GM23248 (cell line): ENCODE data around the gene CACNA1I. TPM values are rescaled to one million over a fixed set of nuclear protein-coding genes. Genes with fewer than 3 reads are reported as not detected.

ENCODE experiments used
- DNase-seq: peaks from one replicate; pipeline ENCODE4 v3.0.0-alpha.2; 2015
- H2AFZ ChIP-seq: fragments of 200-600 bp; sonication (generic); 2 replicates; pipeline ENCODE4 v1.6.1; 2016; ENCODE audit warnings: antibody characterized with exemption
- H3F3A ChIP-seq: fragments of 200-600 bp; sonication (generic); 2 replicates; pipeline ENCODE4 v1.6.1; 2016; ENCODE audit warnings: mild to moderate bottlenecking, antibody characterized with exemption, mixed run types; ENCODE audit not compliant: insufficient read depth
- H3K27ac ChIP-seq: fragments of 200-600 bp; sonication (generic); 2 replicates; pipeline ENCODE4 v1.5.1; 2016; ENCODE audit warnings: mild to moderate bottlenecking
- H3K27me3 ChIP-seq: fragments of 200-600 bp; sonication (generic); replicated peaks from 2 replicates; pipeline ENCODE4 v1.6.1; 2016; ENCODE audit warnings: mild to moderate bottlenecking; ENCODE audit not compliant: insufficient read depth
- H3K36me3 ChIP-seq: fragments of 200-600 bp; sonication (generic); 2 replicates; pipeline ENCODE4 v1.6.1; 2016; ENCODE audit warnings: low read depth, mild to moderate bottlenecking
- H3K4me1 ChIP-seq: fragments of 200-600 bp; sonication (generic); 2 replicates; pipeline ENCODE4 v1.6.1; 2016; ENCODE audit warnings: mild to moderate bottlenecking; ENCODE audit not compliant: insufficient read depth
- H3K4me2 ChIP-seq: fragments of 200-600 bp; sonication (generic); one replicate; pipeline ENCODE4 v1.6.1; 2016; ENCODE audit warnings: mild to moderate bottlenecking; ENCODE audit not compliant: unreplicated experiment
- H3K4me3 ChIP-seq: fragments of 200-600 bp; sonication (generic); 2 replicates; pipeline ENCODE4 v1.5.1; 2016; ENCODE audit warnings: mild to moderate bottlenecking
- H3K79me2 ChIP-seq: fragments of 200-600 bp; sonication (generic); 2 replicates; pipeline ENCODE4 v1.6.1; 2016; ENCODE audit warnings: mild to moderate bottlenecking; ENCODE audit not compliant: insufficient read depth
- H3K9ac ChIP-seq: fragments of 200-600 bp; sonication (generic); 2 replicates; pipeline ENCODE4 v1.6.1; 2016; ENCODE audit warnings: mild to moderate bottlenecking
- H3K9me2 ChIP-seq: fragments of 200-600 bp; sonication (generic); 2 replicates; pipeline ENCODE4 v1.6.1; 2016; ENCODE audit warnings: mixed run types, mild to moderate bottlenecking, moderate library complexity; ENCODE audit not compliant: insufficient read depth
- H3K9me3 ChIP-seq: fragments of 200-600 bp; sonication (generic); one replicate; pipeline ENCODE4 v1.6.1; 2017; ENCODE audit warnings: low read depth
- H4K20me1 ChIP-seq: fragments of 200-600 bp; sonication (generic); 2 replicates; pipeline ENCODE4 v1.6.0; 2016; ENCODE audit not compliant: insufficient read depth
- EZH2 ChIP-seq: fragments of 200-600 bp; sonication (generic); IDR thresholded peaks from 2 replicates; pipeline ENCODE4 v1.6.1; 2018; ENCODE audit warnings: antibody characterized with exemption, mild to moderate bottlenecking; ENCODE audit not compliant: insufficient read depth, poor library complexity, severe bottlenecking
- EZH2phosphoT487 ChIP-seq: fragments of 200-600 bp; sonication (generic); IDR thresholded peaks from 2 replicates; pipeline ENCODE4 v1.6.1; 2018; ENCODE audit warnings: antibody characterized with exemption, moderate library complexity, mild to moderate bottlenecking, low read depth; ENCODE audit not compliant: insufficient read depth
- WGBS, 2 experiments: methylation state at CpG; one replicate each; pipeline ENCODE4 v1.1.6; 2015 to 2017; ENCODE audit warnings: low lambda C conversion rate in 2 of 2, low coverage in 1 of 2; ENCODE audit errors: missing lambda C conversion rate in 2 of 2; 5-methylcytosine and 5-hydroxymethylcytosine counted together
- in situ Hi-C: fragments of 300-500 bp; cut with MboI; formaldehyde crosslinking; loops from 2 replicates; pipeline ENCODE4 v1.15.0; 2020
- polyA plus RNA-seq: library from polyadenylated mRNA; unstranded; fragments of >200 nt; fragmentation: Nextera tagmentation; extraction: Ambion mirVana; gene quantifications from 2 replicates; pipeline ENCODE4 v1.2.1, GENCODE V29; 2016
- total RNA-seq: library from RNA; depleted of rRNA; stranded (reverse); fragments of >200 nt; shearing (Covaris generic); gene quantifications from 2 replicates; pipeline ENCODE4 v1.2.3, GENCODE V29; 2014

Gene CACNA1I
- total and polyA plus RNA-seq, 2 experiments from 2014 or later = not detected

GRCh38 chr22:39601180-39601535, 30.6 kb downstream of the CACNA1I start:
- TF ChIP-seq EZH2 = no peak
- Histone ChIP-seq H3F3A (no peaks in the 10 kb centered on the region), H3K9ac (no peak overlapping the region), H3K27me3 (peaks cover 30% of the 10 kb centered on the region), H3K27ac (no peak overlapping the region), H3K36me3 (no peaks in the 10 kb centered on the region), H3K9me3 (no peaks in the 10 kb centered on the region), H2AFZ (no peak overlapping the region), H3K79me2 (no peaks in the 10 kb centered on the region), H4K20me1 (no peaks in the 10 kb centered on the region), H3K9me2 (no peaks in the 10 kb centered on the region), H3K4me3 (no peak overlapping the region), H3K4me2 (no peak overlapping the region), H3K4me1 (no peaks in the 10 kb centered on the region)
- WGBS, 2 experiments = 38 to 44% methylated on average over 9 of the region's 9 CpGs
- no peak for DNase-seq
- in situ Hi-C loops = no loop called here

GRCh38 chr22:39603345-39603744, 32.8 kb downstream of the CACNA1I start:
- H3K4me1 ChIP-seq = no peaks in the 10 kb centered on the region
- peaks cover 26% of the 10 kb centered on the region for H3K27me3 ChIP-seq
- no peak for TF ChIP-seq EZH2
- no peak for TF ChIP-seq EZH2phosphoT487
- no peak overlapping the region for H3K9ac ChIP-seq
- H2AFZ ChIP-seq = no peak overlapping the region
- H3K9me3 ChIP-seq = no peaks in the 10 kb centered on the region
- in situ Hi-C loops = no loop called here
- no peak overlapping the region for H3K4me3 ChIP-seq
- WGBS, 2 experiments = 47 to 48% methylated on average over 3 of the region's 3 CpGs
- no peaks in the 10 kb centered on the region for H3K9me2 ChIP-seq
- no peaks in the 10 kb centered on the region for H3K36me3 ChIP-seq
- no peaks in the 10 kb centered on the region for H3F3A ChIP-seq
- H4K20me1 ChIP-seq = no peaks in the 10 kb centered on the region
- H3K4me2 ChIP-seq = no peak overlapping the region
- H3K27ac ChIP-seq = no peak overlapping the region
- DNase-seq = no peak
- no peaks in the 10 kb centered on the region for H3K79me2 ChIP-seq

GRCh38 chr22:39610246-39610645, 39.7 kb downstream of the CACNA1I start:
- no peaks in the 10 kb centered on the region for H3K9me2 ChIP-seq
- H3K9ac ChIP-seq = no peak overlapping the region
- H3K9me3 ChIP-seq = no peaks in the 10 kb centered on the region
- H3K4me3 ChIP-seq = no peak overlapping the region
- no peak overlapping the region for H3K4me2 ChIP-seq
- H3K79me2 ChIP-seq = no peaks in the 10 kb centered on the region
- in situ Hi-C loops = no loop called here
- H3K36me3 ChIP-seq = no peaks in the 10 kb centered on the region
- no peaks in the 10 kb centered on the region for H3F3A ChIP-seq
- H3K4me1 ChIP-seq = no peaks in the 10 kb centered on the region
- WGBS, 2 experiments = 30 to 34% methylated on average over 8 of the region's 8 CpGs
- TF ChIP-seq EZH2 (no peak), EZH2phosphoT487 (no peak)
- no peaks in the 10 kb centered on the region for H4K20me1 ChIP-seq
- peaks cover 23% of the 10 kb centered on the region for H3K27me3 ChIP-seq
- no peak for DNase-seq
- no peak overlapping the region for H3K27ac ChIP-seq
- no peak overlapping the region for H2AFZ ChIP-seq

- no peak overlapping the region for H2AFZ ChIP-seq
- no peaks in the 10 kb centered on the region for H3K9me3 ChIP-seq
- peaks cover 27% of the 10 kb centered on the region for H3K27me3 ChIP-seq
- H3F3A ChIP-seq = no peaks in the 10 kb centered on the region
- no peak overlapping the region for H3K4me2 ChIP-seq
- no peaks in the 10 kb centered on the region for H3K79me2 ChIP-seq
- no peak overlapping the region for H3K4me3 ChIP-seq
- in situ Hi-C loops = no loop called here
- no peaks in the 10 kb centered on the region for H4K20me1 ChIP-seq
- no peak for DNase-seq
- H3K9ac ChIP-seq = no peak overlapping the region
- 37 to 39% methylated on average over 7 of the region's 7 CpGs for WGBS, 2 experiments
- TF ChIP-seq EZH2phosphoT487 = no peak
- no peak overlapping the region for H3K27ac ChIP-seq
- H3K36me3 ChIP-seq = no peaks in the 10 kb centered on the region
- no peaks in the 10 kb centered on the region for H3K9me2 ChIP-seq
- H3K4me1 ChIP-seq = no peaks in the 10 kb centered on the region
Measured at GRCh38 chr22:39610766-39611165, 40.2 kb downstream of the CACNA1I start.

DNA sequence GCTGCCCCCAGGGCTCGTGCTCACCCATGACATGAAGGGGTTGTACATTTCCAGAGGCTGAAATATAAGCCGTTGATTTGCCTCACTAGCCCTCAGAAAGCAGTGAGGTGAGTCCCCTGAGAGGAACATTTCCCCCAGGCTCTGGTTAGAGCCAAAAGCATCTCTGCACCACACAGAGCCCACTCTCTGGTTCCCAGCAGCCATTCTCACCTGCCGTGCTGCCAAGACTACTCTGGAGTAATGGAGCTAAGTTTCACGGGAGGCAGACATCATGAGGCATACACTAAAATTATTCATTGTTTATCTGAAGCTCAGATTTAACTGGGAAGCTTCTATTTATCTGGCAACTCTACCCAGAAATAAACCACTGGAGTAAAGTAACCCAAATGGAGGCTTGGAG, 40.8 kb downstream of the CACNA1I start:
- Histone ChIP-seq H3K9ac (no peak overlapping the region), H3K36me3 (no peaks in the 10 kb centered on the region), H3K9me3 (no peaks in the 10 kb centered on the region), H3K9me2 (no peaks in the 10 kb centered on the region), H3K4me1 (no peaks in the 10 kb centered on the region), H2AFZ (no peak overlapping the region), H4K20me1 (no peaks in the 10 kb centered on the region), H3F3A (no peaks in the 10 kb centered on the region), H3K4me2 (no peak overlapping the region), H3K4me3 (no peak overlapping the region), H3K79me2 (no peaks in the 10 kb centered on the region), H3K27ac (no peak overlapping the region), H3K27me3 (peaks cover 30% of the 10 kb centered on the region)
- 40 to 43% methylated on average over 4 of the region's 4 CpGs for WGBS, 2 experiments
- TF ChIP-seq EZH2 = no peak
- no peak for TF ChIP-seq EZH2phosphoT487
- DNase-seq = no peak
- in situ Hi-C loops = no loop called here
